RWPE1 (cell line): ENCODE measurements around the gene MRPL17.

Experiments
- CTCF ChIA-PET: fragments of 350-600 bp; sonication (Branson Sonifier 250); formaldehyde crosslinking; extraction: SDS; loops from one replicate; lab custom pipeline; 2021; lab: Yijun Ruan, JAX
- POLR2A ChIA-PET: fragments of 400-600 bp; formaldehyde crosslinking; extraction: SDS; loops from one replicate; lab custom pipeline; 2020; ENCODE audit warnings: antibody characterized with exemption; ENCODE audit not compliant: low non-redundant PET; lab: Yijun Ruan, JAX
- DNase-seq: peaks from one replicate; pipeline ENCODE4 v3.0.0; 2012; ENCODE audit warnings: low spot score
- H3K27ac ChIP-seq: fragments of 450-650 bp; 2 replicates; pipeline ENCODE4 v1.5.1; 2017
- CTCF ChIP-seq: fragments of 450-650 bp; conservative IDR thresholded peaks from 2 replicates; pipeline ENCODE4 v1.5.1; 2017; ENCODE audit warnings: low read depth, mild to moderate bottlenecking

The MRPL17 gene

GRCh38 chr11:6682936-6683861 lies at the start of gene MRPL17:
MRPL17 (minus strand) TSS chr11:6683340; CDS start chr11:6683296, 44 bp downstream.
- CTCF ChIA-PET, result interaction anchor here (0.7 to 1.2 kb wide), 8 partner anchors 12 to 1918 kb away, joined by 3 to 5 read pairs (median 3); no protein-coding TSS in a partner anchor
- DNase-seq, result peak; percentile 99
- peak within 1 kb of the TSS; percentile 84 for H3K27ac ChIP-seq
- peak; percentile 91 for TF ChIP-seq CTCF
- POLR2A ChIA-PET, result interaction anchor here (0.5 to 0.9 kb wide), 2 partner anchors 76 to 184 kb away, joined by 3 to 6 read pairs; no protein-coding TSS in a partner anchor

- no peak for DNase-seq
- CTCF ChIA-PET, result interaction anchor here (1.0 kb wide), 1 partner anchor 10 kb away, joined by 4 read pairs; no protein-coding TSS in a partner anchor
- no peak overlapping the region for H3K27ac ChIP-seq
- POLR2A ChIA-PET, result no interaction called here
- TF ChIP-seq CTCF, result no peak
Observed at GRCh38 chr11:6727971-6728760, 45.0 kb upstream of the MRPL17 start.

- ChIA-PET CTCF (interaction anchor here (0.6 kb wide), 1 partner anchor 14 kb away, joined by 3 read pairs; no protein-coding TSS in a partner anchor), POLR2A (no interaction called here)
- H3K27ac ChIP-seq, result no peak overlapping the region
- DNase-seq, result no peak
- no peak for TF ChIP-seq CTCF
Observed at GRCh38 chr11:6725386-6725896, 42.3 kb upstream of the MRPL17 start.

GRCh38 chr11:6724013-6724412 lies 40.9 kb upstream of the MRPL17 start:
- POLR2A ChIA-PET, result no interaction called here
- TF ChIP-seq CTCF, result no peak
- no peak overlapping the region for H3K27ac ChIP-seq
- DNase-seq, result no peak
- CTCF ChIA-PET, result no interaction called here

- CTCF ChIA-PET, result no interaction called here
- no peak for DNase-seq
- H3K27ac ChIP-seq, result no peak overlapping the region
- no peak for TF ChIP-seq CTCF
- POLR2A ChIA-PET, result no interaction called here
Observed at GRCh38 chr11:6721343-6721742, 38.2 kb upstream of the MRPL17 start.

GRCh38 chr11:6719576-6719975 lies 36.4 kb upstream of the MRPL17 start:
- POLR2A ChIA-PET, result no interaction called here
- TF ChIP-seq CTCF, result no peak
- no peak overlapping the region for H3K27ac ChIP-seq
- DNase-seq, result no peak
- CTCF ChIA-PET, result interaction anchor here (1.0 kb wide), 1 partner anchor 16 kb away, joined by 4 read pairs; no protein-coding TSS in a partner anchor
